Mucosa of descending colon (tissue), 3 donors: ENCODE results near the gene HCCS. TPM values are rescaled to one million over a fixed set of nuclear protein-coding genes. Genes with fewer than 3 reads are reported as not detected.

Experiments
- ATAC-seq: fragments of 200-7000 bp; cut with Tn5 transposase; one replicate; pipeline ENCODE4 v1.9.1; 2020; ENCODE audit warnings: mild to moderate bottlenecking, moderate library complexity
- DNase-seq, 3 donors: peaks; one replicate each; pipeline ENCODE4 v3.0.0-alpha.2; 2020
- H3K36me3 ChIP-seq: fragments of 200-600 bp; one replicate; pipeline ENCODE4 v1.8.0; 2021; ENCODE audit warnings: low read depth, mild to moderate bottlenecking
- H3K4me1 ChIP-seq: fragments of 200-600 bp; one replicate; pipeline ENCODE4 v1.8.0; 2021; ENCODE audit warnings: low read depth, mild to moderate bottlenecking
- H3K4me3 ChIP-seq: fragments of 200-600 bp; one replicate; pipeline ENCODE4 v1.8.0; 2021; ENCODE audit warnings: mild to moderate bottlenecking
- H3K9me3 ChIP-seq: fragments of 200-600 bp; one replicate; pipeline ENCODE4 v1.8.0; 2021; ENCODE audit warnings: mild to moderate bottlenecking
- CTCF ChIP-seq: fragments of 200-600 bp; IDR thresholded peaks from one replicate; pipeline ENCODE4 v1.8.0; 2022; ENCODE audit warnings: antibody characterized with exemption, mild to moderate bottlenecking
- intact Hi-C, 2 donors: fragments of 100-400 bp; cut with DNase I in 1 of 2; cut with micrococcal nuclease in 1 of 2; formaldehyde crosslinking; loops; one replicate each; pipeline versions ENCODE4 v1.11.0 to v1.11.1; 2022; cut with DNase I, micrococcal nuclease
- total RNA-seq, 3 donors: library from RNA; stranded (reverse); fragmentation: NEBNext Ultra II Directional in 2 of 3; extraction: Animal tissue kit (Norgen Biotek cat#: 25700) in 2 of 3; gene quantifications; one replicate each; pipeline versions ENCODE4 v1.2.1 to v1.2.4, GENCODE V29; 2021 to 2023
- donor health status: DM: no; HTN: no; CAD: no; lungs with moderate emphysema.
- donor health status: DM: no; HTN: no; CAD: no.
- donor health status: DM: no; HTN: yes; CAD: no.

The HCCS gene
- total RNA-seq, 3 donors from 2014 or later, result 36.4 to 42.5 (median 39.7) TPM

- Histone ChIP-seq H3K4me1 (no peaks in the 10 kb centered on the region), H3K4me3 (no peak overlapping the region), H3K9me3 (no peaks in the 10 kb centered on the region), H3K36me3 (no peaks in the 10 kb centered on the region)
- DNase-seq (no peak), ATAC-seq (no peak)
- intact Hi-C loops, result no loop called here
- no peak for TF ChIP-seq CTCF
Observed at GRCh38 chrX:11080741-11081305, 30.3 kb upstream of the HCCS start.

- intact Hi-C loops, result no loop called here
Observed at GRCh38 chrX:11081511-11081910, 29.6 kb upstream of the HCCS start.

GRCh38 chrX:11085305-11085704 lies 25.8 kb upstream of the HCCS start:
- ATAC-seq, result no peak
- Histone ChIP-seq H3K9me3 (no peaks in the 10 kb centered on the region), H3K4me3 (no peak overlapping the region), H3K36me3 (no peaks in the 10 kb centered on the region), H3K4me1 (no peaks in the 10 kb centered on the region)
- no peak for TF ChIP-seq CTCF
- intact Hi-C loops, result no loop called here
- DNase-seq, result no peak

More at GRCh38 chrX:11081511-11081910, 29.6 kb upstream of the HCCS start:
- ATAC-seq (no peak), DNase-seq (no peak)
- no peaks in the 10 kb centered on the region for H3K36me3 ChIP-seq
- H3K4me3 ChIP-seq, result no peak overlapping the region
- no peaks in the 10 kb centered on the region for H3K9me3 ChIP-seq
- H3K4me1 ChIP-seq, result no peaks in the 10 kb centered on the region
- TF ChIP-seq CTCF, result no peak

GRCh38 chrX:11089802-11090201 lies 21.3 kb upstream of the HCCS start:
- no peaks in the 10 kb centered on the region for H3K9me3 ChIP-seq
- intact Hi-C loops, result no loop called here

GRCh38 chrX:11097933-11098332 lies 13.2 kb upstream of the HCCS start:
- Histone ChIP-seq H3K9me3 (no peaks in the 10 kb centered on the region), H3K4me3 (no peak overlapping the region), H3K4me1 (no peaks in the 10 kb centered on the region), H3K36me3 (no peaks in the 10 kb centered on the region)
- no peak for DNase-seq
- TF ChIP-seq CTCF, result no peak
- intact Hi-C loops, result no loop called here
- peak; percentile 43 for ATAC-seq

More at GRCh38 chrX:11089802-11090201, 21.3 kb upstream of the HCCS start:
- Histone ChIP-seq H3K36me3 (no peaks in the 10 kb centered on the region), H3K4me1 (no peaks in the 10 kb centered on the region), H3K4me3 (no peak overlapping the region)
- no peak for DNase-seq
- no peak for TF ChIP-seq CTCF
- no peak for ATAC-seq

- H3K4me3 ChIP-seq, result no peak overlapping the region
- H3K9me3 ChIP-seq, result no peaks in the 10 kb centered on the region
- no peaks in the 10 kb centered on the region for H3K36me3 ChIP-seq
- no peak for TF ChIP-seq CTCF
- no peaks in the 10 kb centered on the region for H3K4me1 ChIP-seq
- DNase-seq (no peak), ATAC-seq (no peak)
- intact Hi-C loops, result no loop called here
Observed at GRCh38 chrX:11099465-11099864, 11.7 kb upstream of the HCCS start.
